GM12801 (cell line): Measurements from ENCODE around the gene GP1BA.

ENCODE experiments used
- CTCF ChIP-seq: IDR thresholded peaks from one replicate; pipeline ENCODE4 v1.5.1; 2011; ENCODE audit warnings: control low read depth; ENCODE audit not compliant: insufficient read length; ENCODE audit errors: extremely low read depth

Gene GP1BA

GRCh38 chr17:4931963-4932362, at the start of gene GP1BA:
Gene GP1BA, plus strand, starts transcription at chr17:4932277. Its CDS starts 328 bp downstream, at chr17:4932605.
- TF ChIP-seq CTCF: no peak

- TF ChIP-seq CTCF: no peak
These were observed 47.6 kb upstream of the GP1BA start for GRCh38 chr17:4884489-4884888.

- TF ChIP-seq CTCF: no peak
These were observed 45.2 kb upstream of the GP1BA start for GRCh38 chr17:4886830-4887229.

- TF ChIP-seq CTCF: no peak
These were observed 44.5 kb upstream of the GP1BA start for GRCh38 chr17:4887581-4887980.

GRCh38 chr17:4891411-4892410, 40.4 kb upstream of the GP1BA start:
- TF ChIP-seq CTCF: no peak

GRCh38 chr17:4892499-4893221, 39.4 kb upstream of the GP1BA start:
- TF ChIP-seq CTCF: no peak

- no peak for TF ChIP-seq CTCF
These were observed 38.8 kb upstream of the GP1BA start for GRCh38 chr17:4893272-4893671.
